BJ (cell line): ENCODE results near the gene RAD51B. TPM values are rescaled to one million over a fixed set of nuclear protein-coding genes. Genes with fewer than 3 reads are reported as not detected.

ENCODE experiments used
- CTCF ChIA-PET: fragments of 350-600 bp; formaldehyde crosslinking; extraction: SDS; loops from one replicate; lab custom pipeline; 2021; ENCODE audit warnings: antibody characterized with exemption, inconsistent platforms; lab: Yijun Ruan, JAX
- POLR2A ChIA-PET: fragments of 300-600 bp; sonication (Branson Sonifier 250); formaldehyde crosslinking; extraction: SDS; loops from one replicate; lab custom pipeline; 2021; ENCODE audit warnings: antibody characterized with exemption; lab: Charles Lee
- DNase-seq: peaks from one replicate; pipeline ENCODE4 v3.0.0-alpha.2; 2011; ENCODE audit warnings: low read depth
- H3K27me3 ChIP-seq: 2 replicates; pipeline ENCODE4 v1.6.0; 2011; ENCODE audit warnings: low read length; ENCODE audit not compliant: control insufficient read depth, insufficient read depth
- H3K36me3 ChIP-seq: 2 replicates; pipeline ENCODE4 v1.5.1; 2011; ENCODE audit warnings: low read length; ENCODE audit not compliant: control insufficient read depth, insufficient read depth
- H3K4me3 ChIP-seq: 2 replicates; pipeline ENCODE4 v1.5.1; 2011; ENCODE audit warnings: low read depth, mild to moderate bottlenecking, control low read depth, low read length
- CTCF ChIP-seq: IDR thresholded peaks from 2 replicates; pipeline ENCODE4 v1.5.1; 2011; ENCODE audit warnings: low read depth, mild to moderate bottlenecking, control low read depth, inconsistent platforms, low read length, moderate library complexity; ENCODE audit not compliant: insufficient read depth
- polyA plus RNA-seq: library from polyadenylated mRNA; depleted of rRNA; stranded (reverse); fragments of >200 nt; gene quantifications from 2 replicates; pipeline ENCODE4 v1.2.3, GENCODE V29; 2011

RAD51B gene
- polyA plus RNA-seq, 1 experiment, result 5.6 TPM

- CTCF ChIA-PET, result interaction anchor here (1.1 to 2.5 kb wide), 5 partner anchors 10 to 925 kb away, joined by 3 to 17 read pairs (median 5); no protein-coding TSS in a partner anchor
Measured at GRCh38 chr14:67918838-67919237, 99.3 kb downstream of the RAD51B start.

GRCh38 chr14:67919259-67920032, 99.9 kb downstream of the RAD51B start:
- DNase-seq, result no peak
- H3K4me3 ChIP-seq, result no peak overlapping the region

More at GRCh38 chr14:67918838-67919237, 99.3 kb downstream of the RAD51B start:
- Histone ChIP-seq H3K36me3 (no peaks in the 10 kb centered on the region), H3K27me3 (no peaks in the 10 kb centered on the region), H3K4me3 (no peak overlapping the region)
- no peak for TF ChIP-seq CTCF
- no peak for DNase-seq
- POLR2A ChIA-PET, result no interaction called here

GRCh38 chr14:67926821-67927220, 107.2 kb downstream of the RAD51B start:
- H3K27me3 ChIP-seq, result no peaks in the 10 kb centered on the region
- CTCF ChIA-PET, result no interaction called here
- H3K36me3 ChIP-seq, result no peaks in the 10 kb centered on the region
- H3K4me3 ChIP-seq, result no peak overlapping the region
- no peak for TF ChIP-seq CTCF
- no peak for DNase-seq
- POLR2A ChIA-PET, result no interaction called here

More at GRCh38 chr14:67919259-67920032, 99.9 kb downstream of the RAD51B start:
- ChIA-PET POLR2A (no interaction called here), CTCF (interaction anchor here (1.1 to 2.5 kb wide), 4 partner anchors 9 to 36 kb away, joined by 3 to 17 read pairs (median 6); no protein-coding TSS in a partner anchor)
- Histone ChIP-seq H3K27me3 (no peaks in the 10 kb centered on the region), H3K36me3 (no peaks in the 10 kb centered on the region)
- TF ChIP-seq CTCF, result no peak

- POLR2A ChIA-PET, result no interaction called here
Measured at GRCh38 chr14:67927244-67927643, 107.7 kb downstream of the RAD51B start.

More at GRCh38 chr14:67927244-67927643, 107.7 kb downstream of the RAD51B start:
- CTCF ChIA-PET, result interaction anchor here (1.0 kb wide), 1 partner anchor 892 kb away, joined by 3 read pairs; no protein-coding TSS in a partner anchor
- DNase-seq, result no peak
- no peaks in the 10 kb centered on the region for H3K27me3 ChIP-seq
- H3K4me3 ChIP-seq, result no peak overlapping the region
- H3K36me3 ChIP-seq, result no peaks in the 10 kb centered on the region
- no peak for TF ChIP-seq CTCF
